Neural cell (in vitro differentiated cells): ENCODE measurements around the gene EFHD1. TPM values are rescaled to one million over a fixed set of nuclear protein-coding genes. Genes with fewer than 3 reads are reported as not detected.
"Not testable (repeated sequence)": the region's sequence is repeated elsewhere in the genome, so short reads cannot be mapped to it uniquely, and the experiment has no call there.

Experiments
- H2AFZ ChIP-seq: fragments of 200-600, 300-800 bp; sonication (generic), shearing (Covaris generic); 2 replicates; pipeline ENCODE4 v1.6.0; 2014; ENCODE audit warnings: low read depth, mild to moderate bottlenecking, antibody characterized with exemption, low read length, moderate library complexity
- H3F3A ChIP-seq: fragments of 200-600 bp; shearing (Covaris generic); 2 replicates; pipeline ENCODE4 v1.6.1; 2016; ENCODE audit warnings: mild to moderate bottlenecking, moderate library complexity, mixed read lengths, antibody characterized with exemption, low read length; ENCODE audit not compliant: insufficient read depth, poor library complexity, severe bottlenecking
- H3K27ac ChIP-seq: fragments of 200-600, 300-800 bp; sonication (generic), shearing (Covaris generic); 2 replicates; pipeline ENCODE4 v1.5.1; 2014; ENCODE audit warnings: mild to moderate bottlenecking, low read length, moderate library complexity
- H3K27me3 ChIP-seq: fragments of 300-800, 200-600 bp; sonication (generic), shearing (Covaris generic); 2 replicates; pipeline ENCODE4 v1.6.0; 2014; ENCODE audit warnings: mild to moderate bottlenecking, low read depth, low read length, moderate library complexity; ENCODE audit not compliant: insufficient read depth
- H3K36me3 ChIP-seq: fragments of 300-800, 200-600 bp; sonication (generic), shearing (Covaris generic); 2 replicates; pipeline ENCODE4 v1.5.1; 2014; ENCODE audit warnings: mild to moderate bottlenecking, antibody characterized with exemption, low read length, moderate library complexity; ENCODE audit not compliant: insufficient read depth
- H3K4me2 ChIP-seq: fragments of 300-800, 200-600 bp; sonication (generic), shearing (Covaris generic); 2 replicates; pipeline ENCODE4 v1.6.0; 2014; ENCODE audit warnings: mild to moderate bottlenecking, low read length
- H3K4me3 ChIP-seq: fragments of 300-800, 200-600 bp; sonication (generic), shearing (Covaris generic); 2 replicates; pipeline ENCODE4 v1.5.1; 2014; ENCODE audit warnings: mild to moderate bottlenecking, low read length, moderate library complexity
- H3K79me2 ChIP-seq: fragments of 200-600 bp; shearing (Covaris generic); replicated peaks from 2 replicates; pipeline ENCODE4 v1.6.0; 2014; ENCODE audit warnings: mild to moderate bottlenecking, low read length, moderate library complexity; ENCODE audit not compliant: insufficient read depth
- H3K9ac ChIP-seq: fragments of 300-800, 200-600 bp; sonication (generic), shearing (Covaris generic); 2 replicates; pipeline ENCODE4 v1.6.1; 2016; ENCODE audit warnings: mild to moderate bottlenecking, low read length, mixed read lengths
- H3K9me2 ChIP-seq: fragments of 200-600 bp; shearing (Covaris generic); 2 replicates; pipeline ENCODE4 v1.6.1; 2016; ENCODE audit warnings: mild to moderate bottlenecking, low read length, mixed read lengths; ENCODE audit not compliant: insufficient read depth
- H3K9me3 ChIP-seq: fragments of 200-600, 300-800 bp; sonication (generic), shearing (Covaris generic); 2 replicates; pipeline ENCODE4 v1.6.1; 2016; ENCODE audit warnings: mild to moderate bottlenecking, mixed run types, low read length, moderate library complexity, mixed read lengths
- H4K20me1 ChIP-seq: fragments of 200-600 bp; shearing (Covaris generic); 2 replicates; pipeline ENCODE4 v1.6.1; 2016; ENCODE audit warnings: mild to moderate bottlenecking, mixed run types; ENCODE audit not compliant: insufficient read depth
- EP300 ChIP-seq: fragments of 450-650 bp; conservative IDR thresholded peaks from 2 replicates; pipeline ENCODE4 v1.6.1; 2014; ENCODE audit warnings: antibody characterized with exemption, mild to moderate bottlenecking, moderate library complexity; ENCODE audit not compliant: poor library complexity, severe bottlenecking
- EZH2 ChIP-seq: fragments of 200-600, 300-800 bp; shearing (Covaris generic), sonication (generic); IDR thresholded peaks from 2 replicates; pipeline ENCODE4 v1.6.1; 2014; ENCODE audit warnings: antibody characterized with exemption, low read length, borderline replicate concordance, mild to moderate bottlenecking; ENCODE audit not compliant: insufficient read depth, poor library complexity, severe bottlenecking
- SMC3 ChIP-seq: fragments of 450-650 bp; conservative IDR thresholded peaks from 2 replicates; pipeline ENCODE4 v1.6.1; 2014; ENCODE audit warnings: antibody characterized with exemption, mild to moderate bottlenecking, moderate library complexity; ENCODE audit not compliant: poor library complexity
- polyA plus RNA-seq: library from polyadenylated mRNA; depleted of rRNA; stranded (reverse); fragments of >200 nt; gene quantifications from 2 replicates; pipeline ENCODE4 v1.2.3, GENCODE V29; 2014
- TF ChIP-seq, protein P1 (sequence below): fragments of 450-650 bp; IDR thresholded peaks from 2 replicates; pipeline ENCODE4 v1.5.1; 2014; ENCODE audit warnings: antibody characterized with exemption, mild to moderate bottlenecking, moderate library complexity; ENCODE audit not compliant: poor library complexity, severe bottlenecking

EFHD1 gene
- polyA plus RNA-seq, 1 donor from 2014 or later = not detected

DNA sequence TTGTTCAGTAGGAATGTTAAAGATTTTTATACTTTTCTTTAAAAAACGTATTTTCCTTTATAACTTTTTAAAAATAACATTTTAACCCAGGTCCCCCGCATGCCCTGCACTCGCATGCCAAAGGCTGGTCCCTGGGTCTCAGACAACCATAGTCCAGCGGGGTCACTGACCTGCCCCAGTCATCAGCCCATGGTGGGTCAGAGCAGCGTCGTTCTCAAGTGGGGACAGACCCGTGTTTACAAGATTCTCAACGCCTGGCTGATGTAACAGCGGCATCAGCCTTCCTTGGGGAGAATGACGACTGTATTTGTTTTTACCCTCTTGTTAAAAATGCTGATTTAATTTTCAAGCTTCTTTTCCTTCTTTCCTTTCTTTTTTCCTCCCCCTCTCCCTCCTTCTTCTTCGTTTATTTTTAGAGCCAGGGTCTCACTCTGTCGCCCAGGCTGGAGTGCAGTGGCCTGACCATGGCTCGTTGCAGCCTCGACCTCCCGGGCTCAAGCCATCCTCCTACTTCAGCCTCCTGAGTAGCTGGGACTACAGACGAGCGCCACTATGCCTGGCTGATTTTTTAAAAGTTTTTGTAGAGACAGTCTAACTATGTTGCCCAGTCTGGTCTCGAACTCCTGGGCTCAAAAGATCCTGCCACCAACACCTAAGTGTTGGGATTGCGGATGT, 1.0 kb upstream of the EFHD1 start:
- Histone ChIP-seq H3K79me2 (no peaks in the 10 kb centered on the region), H3K27me3 (peaks cover 35% of the 10 kb centered on the region), H4K20me1 (no peaks in the 10 kb centered on the region), H3K4me2 (peak overlapping the region; percentile 82), H3K36me3 (no peaks in the 10 kb centered on the region), H2AFZ (no peak overlapping the region), H3K9me2 (no peaks in the 10 kb centered on the region), H3K9me3 (no peaks in the 10 kb centered on the region), H3K4me3 (peak overlapping the region; percentile 86), H3K9ac (no peak overlapping the region), H3F3A (no peaks in the 10 kb centered on the region), H3K27ac (no peak overlapping the region)
- TF ChIP-seq, protein P1, sequence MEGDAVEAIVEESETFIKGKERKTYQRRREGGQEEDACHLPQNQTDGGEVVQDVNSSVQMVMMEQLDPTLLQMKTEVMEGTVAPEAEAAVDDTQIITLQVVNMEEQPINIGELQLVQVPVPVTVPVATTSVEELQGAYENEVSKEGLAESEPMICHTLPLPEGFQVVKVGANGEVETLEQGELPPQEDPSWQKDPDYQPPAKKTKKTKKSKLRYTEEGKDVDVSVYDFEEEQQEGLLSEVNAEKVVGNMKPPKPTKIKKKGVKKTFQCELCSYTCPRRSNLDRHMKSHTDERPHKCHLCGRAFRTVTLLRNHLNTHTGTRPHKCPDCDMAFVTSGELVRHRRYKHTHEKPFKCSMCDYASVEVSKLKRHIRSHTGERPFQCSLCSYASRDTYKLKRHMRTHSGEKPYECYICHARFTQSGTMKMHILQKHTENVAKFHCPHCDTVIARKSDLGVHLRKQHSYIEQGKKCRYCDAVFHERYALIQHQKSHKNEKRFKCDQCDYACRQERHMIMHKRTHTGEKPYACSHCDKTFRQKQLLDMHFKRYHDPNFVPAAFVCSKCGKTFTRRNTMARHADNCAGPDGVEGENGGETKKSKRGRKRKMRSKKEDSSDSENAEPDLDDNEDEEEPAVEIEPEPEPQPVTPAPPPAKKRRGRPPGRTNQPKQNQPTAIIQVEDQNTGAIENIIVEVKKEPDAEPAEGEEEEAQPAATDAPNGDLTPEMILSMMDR = no peak

DNA sequence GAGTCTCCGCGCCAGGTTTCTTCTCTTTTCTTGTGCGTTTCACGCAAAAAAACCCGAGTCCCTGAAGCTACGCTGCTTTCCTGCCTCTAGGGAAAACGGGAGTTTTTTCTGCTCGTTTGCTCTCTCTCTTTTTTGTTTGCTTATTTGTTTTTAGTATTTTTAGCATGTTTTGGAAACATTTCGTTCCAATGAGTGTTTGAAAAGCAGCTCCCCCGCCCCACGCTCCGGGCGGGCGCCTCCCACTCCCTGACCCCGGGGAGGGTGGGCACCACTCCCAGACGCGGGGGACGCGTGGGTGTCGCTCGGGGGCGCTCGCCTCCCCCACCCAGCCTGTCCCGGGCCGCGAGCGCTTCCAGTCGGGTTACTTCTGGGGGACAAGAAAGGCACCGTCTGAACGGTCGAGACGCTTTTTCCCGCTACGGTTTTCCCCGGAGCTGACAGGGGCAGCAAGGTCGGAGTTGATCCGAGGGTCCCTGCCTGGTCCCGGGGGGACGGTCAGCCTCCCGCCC, 446 bp upstream of the EFHD1 start:
- TF ChIP-seq EP300 (no peak), EZH2 (peak; percentile 53)

GRCh38 chr2:232634206-232635150, 1.1 kb downstream of the EFHD1 start:
- Histone ChIP-seq H3K9me3 (no peaks in the 10 kb centered on the region), H3K27ac (no peak overlapping the region), H3K9ac (no peak overlapping the region), H4K20me1 (no peaks in the 10 kb centered on the region), H3K79me2 (no peaks in the 10 kb centered on the region), H3K4me3 (peak overlapping the region; percentile 86), H3K36me3 (no peaks in the 10 kb centered on the region), H3K4me2 (no peak overlapping the region), H3K9me2 (no peaks in the 10 kb centered on the region), H3F3A (no peaks in the 10 kb centered on the region), H3K27me3 (peaks cover 35% of the 10 kb centered on the region), H2AFZ (no peak overlapping the region)
- peak; percentile 52 for TF ChIP-seq EZH2
- no peak for TF ChIP-seq SMC3

More for the DNA sequence above, 446 bp upstream of the EFHD1 start:
- H2AFZ ChIP-seq = no peak overlapping the region
- H3K4me2 ChIP-seq = peak overlapping the region; percentile 82
- no peak overlapping the region for H3K27ac ChIP-seq
- H3F3A ChIP-seq = no peaks in the 10 kb centered on the region
- no peaks in the 10 kb centered on the region for H3K36me3 ChIP-seq
- H3K4me3 ChIP-seq = peak overlapping the region; percentile 86
- no peaks in the 10 kb centered on the region for H3K9me3 ChIP-seq
- no peaks in the 10 kb centered on the region for H3K9me2 ChIP-seq
- no peaks in the 10 kb centered on the region for H3K79me2 ChIP-seq
- H4K20me1 ChIP-seq = no peaks in the 10 kb centered on the region
- peak overlapping the region; percentile 39 for H3K9ac ChIP-seq
- peaks cover 35% of the 10 kb centered on the region for H3K27me3 ChIP-seq

- not testable (repeated sequence) for H3K9ac ChIP-seq, H3K4me2 ChIP-seq, H3K4me3 ChIP-seq
Observed at GRCh38 chr2:232635376-232635775, 2.0 kb downstream of the EFHD1 start.

More at GRCh38 chr2:232635376-232635775, 2.0 kb downstream of the EFHD1 start:
- not testable (repeated sequence) for H3K36me3 ChIP-seq, H3K79me2 ChIP-seq, H3K27ac ChIP-seq, H3K9me2 ChIP-seq, H3F3A ChIP-seq, H2AFZ ChIP-seq, H4K20me1 ChIP-seq, H3K9me3 ChIP-seq
- peaks cover 35% of the 10 kb centered on the region for H3K27me3 ChIP-seq
